ENCODE results near the gene MAN1C1. TPM values are rescaled to one million over a fixed set of nuclear protein-coding genes. Genes with fewer than 3 reads are reported as not detected.
"Not testable (repeated sequence)": the region's sequence is repeated elsewhere in the genome, so short reads cannot be mapped to it uniquely, and the experiment has no call there.

MAN1C1 gene
- total RNA-seq, 1 experiment from 2014 or later: 16.8 TPM

DNA sequence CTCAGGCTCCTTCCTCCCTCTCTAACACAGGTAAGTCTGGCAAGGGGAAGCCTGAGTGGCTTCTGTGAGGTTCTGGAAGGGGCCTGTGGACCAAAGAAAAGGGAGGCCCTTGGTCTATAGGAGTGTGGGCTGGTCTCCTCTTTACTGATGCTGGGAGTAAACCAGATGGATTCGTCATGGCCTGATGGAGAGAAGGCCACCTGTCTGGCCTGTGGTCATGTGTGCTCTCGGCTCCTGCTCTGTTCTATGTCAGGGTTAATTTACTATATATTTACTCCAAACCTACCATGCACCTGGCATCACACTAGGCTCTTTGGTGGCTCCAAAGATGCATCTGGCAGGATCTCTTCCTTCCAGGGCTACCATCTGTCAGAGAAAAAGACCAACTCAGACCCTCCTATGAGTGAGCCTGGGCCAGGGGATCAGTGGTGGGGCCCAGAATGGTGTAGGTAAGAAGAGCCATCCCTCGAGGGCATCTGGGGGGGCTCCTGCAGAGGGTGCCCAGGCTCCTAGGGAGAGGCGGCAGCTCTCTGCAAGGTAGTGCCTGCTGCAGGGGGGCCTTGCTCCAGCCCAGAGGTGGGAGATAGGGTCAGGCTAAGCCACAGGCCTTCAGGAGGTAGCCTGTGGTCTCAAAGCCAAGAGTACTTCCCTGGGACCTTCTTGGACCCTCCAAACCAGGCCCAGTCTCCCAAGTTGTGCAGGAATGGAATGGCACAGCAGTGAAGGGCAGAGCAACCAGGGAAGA, 115.2 kb downstream of the MAN1C1 start (continued):
- TF ChIP-seq RELA (CRISPR knock-in tag; IDR thresholded peaks at IDR 0.05; ENCODE audit: borderline replicate concordance): no peak

DNA sequence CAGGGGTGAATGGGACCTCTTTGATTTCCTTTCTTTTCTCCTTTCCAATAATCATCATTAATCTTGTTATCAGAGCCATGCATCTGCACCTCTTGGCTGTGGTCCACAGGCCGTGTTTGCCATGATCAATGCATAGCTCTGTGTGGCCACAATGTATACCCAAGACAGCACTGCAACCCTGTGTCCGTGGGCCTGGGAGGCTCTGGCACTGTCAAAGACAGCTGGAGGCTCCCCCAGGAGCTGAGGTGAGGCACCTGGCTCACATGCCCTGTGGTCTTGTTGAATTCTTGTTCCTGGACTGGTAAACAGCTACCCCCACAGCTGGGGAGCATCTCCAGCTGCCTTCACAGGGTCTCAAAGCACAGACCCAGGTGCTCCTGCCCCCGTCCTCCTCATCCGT, 116.2 kb downstream of the MAN1C1 start:
- DNase-seq (ENCODE audit: low spot score) (no peak), ATAC-seq (no peak)
- H3K9me3 Mint-ChIP-seq: no peaks in the 10 kb centered on the region
- ChIA-PET CTCF (interaction anchor here (0.8 to 1.0 kb wide), 3 partner anchors 8 to 65 kb away, joined by 3 to 5 read pairs (median 3); no protein-coding TSS in a partner anchor), POLR2A (no interaction called here)
- H3K4me3 Mint-ChIP-seq: no peak overlapping the region
- H3K36me3 Mint-ChIP-seq: no peaks in the 10 kb centered on the region
- H3K27me3 Mint-ChIP-seq (ENCODE audit: low read depth): no peaks in the 10 kb centered on the region
- H3K4me1 Mint-ChIP-seq: peaks cover 7% of the 10 kb centered on the region
- no peak for TF ChIP-seq MYBL2 (CRISPR knock-in tag; IDR thresholded peaks at IDR 0.05)
- TF ChIP-seq, protein P1, sequence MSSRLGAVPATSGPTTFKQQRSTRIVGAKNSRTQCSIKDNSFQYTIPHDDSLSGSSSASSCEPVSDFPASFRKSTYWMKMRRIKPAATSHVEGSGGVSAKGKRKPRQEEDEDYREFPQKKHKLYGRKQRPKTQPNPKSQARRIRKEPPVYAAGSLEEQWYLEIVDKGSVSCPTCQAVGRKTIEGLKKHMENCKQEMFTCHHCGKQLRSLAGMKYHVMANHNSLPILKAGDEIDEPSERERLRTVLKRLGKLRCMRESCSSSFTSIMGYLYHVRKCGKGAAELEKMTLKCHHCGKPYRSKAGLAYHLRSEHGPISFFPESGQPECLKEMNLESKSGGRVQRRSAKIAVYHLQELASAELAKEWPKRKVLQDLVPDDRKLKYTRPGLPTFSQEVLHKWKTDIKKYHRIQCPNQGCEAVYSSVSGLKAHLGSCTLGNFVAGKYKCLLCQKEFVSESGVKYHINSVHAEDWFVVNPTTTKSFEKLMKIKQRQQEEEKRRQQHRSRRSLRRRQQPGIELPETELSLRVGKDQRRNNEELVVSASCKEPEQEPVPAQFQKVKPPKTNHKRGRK (CRISPR knock-in tag; IDR thresholded peaks at IDR 0.05; ENCODE audit: borderline replicate concordance): no peak
- H3K27ac Mint-ChIP-seq: peak overlapping the region; percentile 32

DNA sequence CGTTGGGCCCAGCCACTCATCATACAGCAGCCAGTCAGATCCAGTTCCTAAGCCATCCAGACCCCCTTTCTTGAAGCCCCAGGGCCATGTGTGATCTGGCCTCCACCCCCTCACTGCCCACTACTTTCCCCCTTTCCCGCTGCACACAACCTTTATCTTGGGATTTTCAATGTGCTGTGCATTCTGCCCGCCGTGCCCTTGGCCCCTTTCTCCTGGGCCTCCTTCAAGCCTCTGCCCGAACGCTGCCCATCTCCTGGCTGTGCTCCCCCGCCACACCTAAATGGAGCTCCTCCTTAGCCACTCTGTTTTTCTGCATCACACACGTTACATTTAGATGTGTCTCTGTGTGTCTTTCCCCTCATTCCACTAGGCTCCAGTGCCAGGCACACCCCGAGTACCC, 116.7 kb downstream of the MAN1C1 start:
- TF ChIP-seq ZNF219 (CRISPR knock-in tag; IDR thresholded peaks at IDR 0.05; ENCODE audit: borderline replicate concordance) (no peak), SMAD3 (CRISPR knock-in tag; IDR thresholded peaks at IDR 0.05; ENCODE audit: borderline replicate concordance) (no peak), ZNF121 (CRISPR knock-in tag; IDR thresholded peaks at IDR 0.05) (no peak)
- TF ChIP-seq, protein P2, sequence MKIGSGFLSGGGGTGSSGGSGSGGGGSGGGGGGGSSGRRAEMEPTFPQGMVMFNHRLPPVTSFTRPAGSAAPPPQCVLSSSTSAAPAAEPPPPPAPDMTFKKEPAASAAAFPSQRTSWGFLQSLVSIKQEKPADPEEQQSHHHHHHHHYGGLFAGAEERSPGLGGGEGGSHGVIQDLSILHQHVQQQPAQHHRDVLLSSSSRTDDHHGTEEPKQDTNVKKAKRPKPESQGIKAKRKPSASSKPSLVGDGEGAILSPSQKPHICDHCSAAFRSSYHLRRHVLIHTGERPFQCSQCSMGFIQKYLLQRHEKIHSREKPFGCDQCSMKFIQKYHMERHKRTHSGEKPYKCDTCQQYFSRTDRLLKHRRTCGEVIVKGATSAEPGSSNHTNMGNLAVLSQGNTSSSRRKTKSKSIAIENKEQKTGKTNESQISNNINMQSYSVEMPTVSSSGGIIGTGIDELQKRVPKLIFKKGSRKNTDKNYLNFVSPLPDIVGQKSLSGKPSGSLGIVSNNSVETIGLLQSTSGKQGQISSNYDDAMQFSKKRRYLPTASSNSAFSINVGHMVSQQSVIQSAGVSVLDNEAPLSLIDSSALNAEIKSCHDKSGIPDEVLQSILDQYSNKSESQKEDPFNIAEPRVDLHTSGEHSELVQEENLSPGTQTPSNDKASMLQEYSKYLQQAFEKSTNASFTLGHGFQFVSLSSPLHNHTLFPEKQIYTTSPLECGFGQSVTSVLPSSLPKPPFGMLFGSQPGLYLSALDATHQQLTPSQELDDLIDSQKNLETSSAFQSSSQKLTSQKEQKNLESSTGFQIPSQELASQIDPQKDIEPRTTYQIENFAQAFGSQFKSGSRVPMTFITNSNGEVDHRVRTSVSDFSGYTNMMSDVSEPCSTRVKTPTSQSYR (CRISPR knock-in tag; IDR thresholded peaks at IDR 0.05): no peak
- Mint-ChIP-seq H3K27ac (peak overlapping the region; percentile 48), H3K4me3 (no peak overlapping the region), H3K36me3 (no peaks in the 10 kb centered on the region), H3K27me3 (ENCODE audit: low read depth) (no peaks in the 10 kb centered on the region), H3K9me3 (no peaks in the 10 kb centered on the region), H3K4me1 (peaks cover 3% of the 10 kb centered on the region)
- ChIA-PET CTCF (interaction anchor here (0.8 to 1.0 kb wide), 3 partner anchors 8 to 65 kb away, joined by 3 to 5 read pairs (median 3); no protein-coding TSS in a partner anchor), POLR2A (no interaction called here)
- DNase-seq (ENCODE audit: low spot score): no peak
- ATAC-seq: no peak

DNA sequence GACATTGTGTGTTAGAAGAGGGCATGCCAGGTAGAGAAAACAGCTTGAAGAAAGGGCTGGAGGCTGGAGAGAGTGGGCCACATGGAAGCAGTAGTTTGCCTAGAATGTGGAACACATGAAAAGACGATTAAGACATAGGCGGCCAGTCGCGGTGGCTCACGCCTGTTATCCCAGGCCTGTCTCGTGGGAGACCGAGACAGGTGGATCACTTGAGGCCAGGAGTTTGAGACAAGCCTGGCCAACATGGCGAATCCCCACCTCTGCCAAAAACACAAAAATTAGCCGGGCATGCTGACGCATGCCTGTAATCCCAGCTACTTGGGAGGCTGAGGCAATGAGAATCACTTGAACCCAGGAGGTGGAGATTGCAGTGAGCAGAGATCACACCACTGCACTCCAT, 118.4 kb downstream of the MAN1C1 start:
- H3K27me3 Mint-ChIP-seq (ENCODE audit: low read depth); H3K4me1 Mint-ChIP-seq; H3K9me3 Mint-ChIP-seq; H3K36me3 Mint-ChIP-seq; ATAC-seq; CTCF ChIA-PET; DNase-seq (ENCODE audit: low spot score); H3K4me3 Mint-ChIP-seq: not testable (repeated sequence)
- H3K27ac Mint-ChIP-seq: peak overlapping the region; percentile 48; the same call in 1 of the 2 replicates
- POLR2A ChIA-PET: interaction anchor here (1.1 kb wide), 1 partner anchor 151 kb away, joined by 3 read pairs; no protein-coding TSS in a partner anchor

DNA sequence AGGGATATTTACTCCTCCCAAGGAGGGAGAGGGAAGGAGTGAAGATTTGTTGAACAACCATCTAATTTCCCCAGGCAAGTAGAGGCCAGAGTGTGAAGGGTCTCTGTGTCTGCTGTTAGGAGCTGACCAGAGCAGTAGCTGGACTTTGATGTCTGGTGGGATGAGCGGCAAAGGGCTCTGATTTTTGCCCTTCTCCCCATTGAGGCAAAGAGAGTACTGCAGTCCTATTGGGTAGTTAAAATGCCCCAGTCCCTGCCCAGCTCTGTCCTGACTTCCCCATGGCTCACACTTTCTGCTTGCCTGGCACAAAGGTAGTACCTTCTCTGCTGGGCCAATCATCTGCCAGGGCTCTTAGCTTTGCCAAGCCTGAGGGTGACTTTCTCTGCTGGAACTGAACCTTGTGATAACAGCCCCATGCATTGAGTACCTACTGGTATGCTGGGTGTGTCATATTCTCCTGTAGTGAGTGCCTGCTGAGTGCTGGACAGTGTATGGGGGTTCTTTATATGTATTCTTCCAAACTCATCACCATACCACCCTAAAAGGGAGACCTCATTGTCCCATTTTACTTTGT, 119.5 kb downstream of the MAN1C1 start:
- CTCF ChIA-PET: interaction anchor here (0.8 to 1.7 kb wide), 2 partner anchors 11 to 117 kb away, joined by 5 to 9 read pairs; no protein-coding TSS in a partner anchor
- Mint-ChIP-seq H3K36me3 (no peaks in the 10 kb centered on the region), H3K4me3 (no peak overlapping the region), H3K27me3 (ENCODE audit: low read depth) (no peaks in the 10 kb centered on the region), H3K9me3 (no peaks in the 10 kb centered on the region), H3K4me1 (no peaks in the 10 kb centered on the region), H3K27ac (no peak overlapping the region)
- DNase-seq (ENCODE audit: low spot score): no peak
- ATAC-seq: no peak
- no peak for TF ChIP-seq NR1H2 (CRISPR knock-in tag; IDR thresholded peaks at IDR 0.05)
- TF ChIP-seq, protein P3, sequence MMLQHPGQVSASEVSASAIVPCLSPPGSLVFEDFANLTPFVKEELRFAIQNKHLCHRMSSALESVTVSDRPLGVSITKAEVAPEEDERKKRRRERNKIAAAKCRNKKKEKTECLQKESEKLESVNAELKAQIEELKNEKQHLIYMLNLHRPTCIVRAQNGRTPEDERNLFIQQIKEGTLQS (CRISPR knock-in tag; conservative IDR thresholded peaks at IDR 0.05): no peak
- no peak for TF ChIP-seq ELF4 (CRISPR knock-in tag; IDR thresholded peaks at IDR 0.05; ENCODE audit: low read depth)
- TF ChIP-seq ZNF219 (CRISPR knock-in tag; IDR thresholded peaks at IDR 0.05; ENCODE audit: borderline replicate concordance): no peak
- no peak for TF ChIP-seq ZNF396 (CRISPR knock-in tag; IDR thresholded peaks at IDR 0.05; ENCODE audit: borderline replicate concordance)
- POLR2A ChIA-PET: interaction anchor here (1.1 kb wide), 1 partner anchor 150 kb away, joined by 3 read pairs; no protein-coding TSS in a partner anchor

All from WTC11 (cell line).